SK-N-SH (cell line): ENCODE measurements around the gene VDR. TPM values are rescaled to one million over a fixed set of nuclear protein-coding genes. Genes with fewer than 3 reads are reported as not detected.

ENCODE experiments used
- CTCF ChIA-PET: fragments of 300-600, 350-600 bp; formaldehyde crosslinking; extraction: SDS; loops from one replicate; lab custom pipeline; 2021; lab: Yijun Ruan, JAX
- POLR2A ChIA-PET: fragments of 350-600 bp; sonication (Branson Sonifier 250); formaldehyde crosslinking; extraction: SDS; loops from one replicate; lab custom pipeline; 2020; ENCODE audit warnings: antibody characterized with exemption, inconsistent platforms; lab: Yijun Ruan, JAX
- DNase-seq: peaks from one replicate; pipeline ENCODE4 v3.0.0; 2012
- H2AFZ ChIP-seq: fragments of 200-600 bp; sonication (generic); 2 replicates; pipeline ENCODE4 v1.8.1; 2016; ENCODE audit warnings: antibody characterized with exemption, mild to moderate bottlenecking, low read depth
- H3F3A ChIP-seq: fragments of 200-600 bp; sonication (generic); replicated peaks from 2 replicates; pipeline ENCODE3; 2016; ENCODE audit warnings: antibody characterized with exemption, mild to moderate bottlenecking; ENCODE audit not compliant: insufficient read depth
- H3K27ac ChIP-seq, 2 experiments: fragments of 200-500 bp in 1 of 2; fragments of 200-600 bp in 1 of 2; sonication (Bioruptor generic) in 1 of 2; sonication (generic), shearing (Covaris generic) in 1 of 2; 2 replicates each; pipeline versions ENCODE4 v1.5.1 to v1.6.1; 2014 to 2016; ENCODE audit warnings: low read depth in 2 of 2, inconsistent platforms in 1 of 2, low read length in 1 of 2, mild to moderate bottlenecking in 1 of 2, mixed read lengths in 1 of 2
- H3K27me3 ChIP-seq: fragments of 200-600 bp; sonication (generic), shearing (Covaris generic); 2 replicates; pipeline ENCODE4 v1.6.1; 2016; ENCODE audit warnings: mixed run types; ENCODE audit not compliant: insufficient read depth
- H3K36me3 ChIP-seq, 2 experiments: fragments of 200-500 bp in 1 of 2; fragments of 200-600 bp in 1 of 2; sonication (Bioruptor generic) in 1 of 2; sonication (generic) in 1 of 2; replicated peaks in 1 of 2; 2 replicates each; pipeline versions ENCODE3 to v1.5.1; 2014 to 2016; ENCODE audit warnings: low read length in 1 of 2, mild to moderate bottlenecking in 1 of 2; ENCODE audit not compliant: insufficient read depth in 2 of 2, control insufficient read depth in 1 of 2
- H3K4me1 ChIP-seq, 2 experiments: fragments of 200-500 bp in 1 of 2; fragments of 200-600 bp in 1 of 2; sonication (Bioruptor generic) in 1 of 2; sonication (generic), shearing (Covaris generic) in 1 of 2; 2 replicates each; pipeline versions ENCODE4 v1.5.1 to v1.6.1; 2014 to 2016; ENCODE audit warnings: low read depth in 1 of 2, low read length in 1 of 2, mixed run types in 1 of 2; ENCODE audit not compliant: insufficient read depth in 2 of 2, control insufficient read depth in 1 of 2
- H3K4me2 ChIP-seq: fragments of 200-600 bp; sonication (generic), shearing (Covaris generic); 2 replicates; pipeline ENCODE4 v1.6.1; 2017; ENCODE audit warnings: mixed run types
- H3K4me3 ChIP-seq, 2 experiments: fragments of 200-500 bp in 1 of 2; fragments of 200-600 bp in 1 of 2; sonication (Bioruptor generic) in 1 of 2; sonication (generic), shearing (Covaris generic) in 1 of 2; 2 replicates each; pipeline versions ENCODE4 v1.5.1 to v1.8.1; 2014 to 2016; ENCODE audit warnings: low read depth in 2 of 2, inconsistent platforms in 1 of 2, low read length in 1 of 2, mild to moderate bottlenecking in 1 of 2, mixed read lengths in 1 of 2, moderate library complexity in 1 of 2
- H3K79me2 ChIP-seq: fragments of 200-600 bp; sonication (generic); 2 replicates; pipeline ENCODE4 v1.8.1; 2017; ENCODE audit warnings: mild to moderate bottlenecking; ENCODE audit not compliant: insufficient read depth
- H3K9ac ChIP-seq: fragments of 200-600 bp; sonication (generic); 2 replicates; pipeline ENCODE4 v1.6.1; 2017; ENCODE audit warnings: mixed run types
- H3K9me2 ChIP-seq: fragments of 200-600 bp; sonication (generic); 2 replicates; pipeline ENCODE4 v1.6.1; 2017; ENCODE audit warnings: mixed run types
- H3K9me3 ChIP-seq: fragments of 200-600 bp; sonication (generic); 2 replicates; pipeline ENCODE4 v1.6.1; 2017; ENCODE audit warnings: mixed run types, mild to moderate bottlenecking, moderate library complexity
- H4K20me1 ChIP-seq: fragments of 200-600 bp; sonication (generic); 2 replicates; pipeline ENCODE4 v1.6.1; 2017; ENCODE audit warnings: mild to moderate bottlenecking, mixed run types; ENCODE audit not compliant: insufficient read depth
- CHD2 ChIP-seq: fragments of 150-350 bp; IDR thresholded peaks from 2 replicates; pipeline ENCODE4 v1.6.1; 2018; ENCODE audit warnings: low read length; ENCODE audit not compliant: partially characterized antibody
- CTCF ChIP-seq: fragments of 200-600 bp; sonication (generic); IDR thresholded peaks from 2 replicates; pipeline ENCODE4 v1.6.1; 2017; ENCODE audit warnings: antibody characterized with exemption, mild to moderate bottlenecking, moderate library complexity
- EP300 ChIP-seq, 2 experiments: IDR thresholded peaks; 2 replicates each; pipeline versions ENCODE4 v1.4.0 to v1.6.1; 2012; ENCODE audit warnings: borderline replicate concordance in 1 of 2, low read depth in 1 of 2, low read length in 1 of 2
- EZH2phosphoT487 ChIP-seq: fragments of 200-600 bp; sonication (generic); IDR thresholded peaks from 2 replicates; pipeline ENCODE4 v1.6.1; 2017; ENCODE audit warnings: low read depth, mixed run types, mild to moderate bottlenecking, antibody characterized with exemption, moderate library complexity, borderline replicate concordance
- FOXJ3 ChIP-seq: sonication (generic); formaldehyde crosslinking; IDR thresholded peaks from 2 replicates; pipeline ENCODE4 v1.5.1; 2020; ENCODE audit warnings: mild to moderate bottlenecking, missing genetic modification reagents
- FOXM1 ChIP-seq: IDR thresholded peaks from 2 replicates; pipeline ENCODE4 v1.4.0; 2012; ENCODE audit warnings: low read depth, mild to moderate bottlenecking
- GABPA ChIP-seq: IDR thresholded peaks from 2 replicates; pipeline ENCODE4 v1.4.0; 2012; ENCODE audit warnings: low read depth, mild to moderate bottlenecking
- GATA2 ChIP-seq: sonication (generic); formaldehyde crosslinking; IDR thresholded peaks from 2 replicates; pipeline ENCODE4 v1.5.0; 2020; ENCODE audit warnings: mild to moderate bottlenecking, missing genetic modification reagents
- IRF3 ChIP-seq: fragments of 150-350 bp; IDR thresholded peaks from 2 replicates; pipeline ENCODE4 v1.6.1; 2016; ENCODE audit warnings: mild to moderate bottlenecking, low read depth, low read length
- JUND ChIP-seq: IDR thresholded peaks from 2 replicates; pipeline ENCODE4 v1.4.0; 2012
- MEF2A ChIP-seq: IDR thresholded peaks from 2 replicates; pipeline ENCODE4 v1.4.0; 2012; ENCODE audit warnings: low read depth, borderline replicate concordance
- MXI1 ChIP-seq: IDR thresholded peaks from 2 replicates; pipeline ENCODE4 v1.6.1; 2012; ENCODE audit warnings: mild to moderate bottlenecking, low read depth, low read length, improper control_type of control experiment
- NRF1 ChIP-seq: IDR thresholded peaks from 2 replicates; pipeline ENCODE4 v1.6.1; 2012; ENCODE audit warnings: low read depth, mild to moderate bottlenecking, low read length
- POLR2AphosphoS5 ChIP-seq: IDR thresholded peaks from 2 replicates; pipeline ENCODE4 v1.6.1; 2012; ENCODE audit warnings: low read depth, low read length
- RCOR1 ChIP-seq: fragments of 150-350 bp; IDR thresholded peaks from 2 replicates; pipeline ENCODE4 v1.6.1; 2017; ENCODE audit warnings: antibody characterized with exemption, low read length
- REST ChIP-seq: IDR thresholded peaks from 2 replicates; pipeline ENCODE4 v1.6.1; 2012; ENCODE audit warnings: mild to moderate bottlenecking, low read depth, low read length, moderate library complexity
- RXRA ChIP-seq: IDR thresholded peaks from 2 replicates; pipeline ENCODE4 v1.4.0; 2012; ENCODE audit warnings: low read depth, mild to moderate bottlenecking, borderline replicate concordance
- USF1 ChIP-seq: IDR thresholded peaks from 2 replicates; pipeline ENCODE4 v1.4.0; 2012; ENCODE audit warnings: low read depth, borderline replicate concordance
- USF2 ChIP-seq: fragments of 150-350 bp; IDR thresholded peaks from 2 replicates; pipeline ENCODE4 v1.6.1; 2017; ENCODE audit warnings: antibody characterized with exemption, low read length, low read depth, borderline replicate concordance
- WGBS: methylation state at CpG from one replicate; pipeline ENCODE4 v1.1.6; 2017; ENCODE audit warnings: low lambda C conversion rate; 5-methylcytosine and 5-hydroxymethylcytosine counted together
- polyA plus RNA-seq, 3 experiments: library from polyadenylated mRNA; depleted of rRNA; stranded (reverse); fragments of >200 nt; gene quantifications; 2 replicates each; pipeline ENCODE4 v1.2.3, GENCODE V29; 2012

VDR gene
- polyA plus RNA-seq, 1 of the 3 experiments (the other 2 are of a cell fraction) = 0.33 TPM

GRCh38 chr12:47863985-47864384 is 40.8 kb downstream of the VDR start:
- CTCF ChIA-PET = interaction anchor here (1.5 to 1.9 kb wide), 2 partner anchors 26 to 41 kb away, joined by 3 to 8 read pairs; partner anchors contain the start of gene VDR
- Histone ChIP-seq H3K79me2 (no peaks in the 10 kb centered on the region), H3K27ac (no peak overlapping the region), H3K9ac (no peak overlapping the region), H4K20me1 (no peaks in the 10 kb centered on the region), H3F3A (no peaks in the 10 kb centered on the region), H3K4me3 (no peak overlapping the region), H2AFZ (no peak overlapping the region), H3K27me3 (no peaks in the 10 kb centered on the region), H3K4me2 (no peak overlapping the region), H3K36me3 (no peaks in the 10 kb centered on the region), H3K9me2 (no peaks in the 10 kb centered on the region), H3K4me1 (no peaks in the 10 kb centered on the region), H3K9me3 (no peaks in the 10 kb centered on the region)
- DNase-seq = no peak
- no peak for TF ChIP-seq GATA2 (CRISPR knock-in tag)
- no peak for TF ChIP-seq USF2
- TF ChIP-seq MEF2A = no peak
- TF ChIP-seq USF1 = no peak
- no peak for TF ChIP-seq CTCF
- TF ChIP-seq IRF3 = no peak
- TF ChIP-seq CHD2 = no peak
- TF ChIP-seq POLR2AphosphoS5 = no peak
- no peak for TF ChIP-seq RXRA
- TF ChIP-seq NRF1 = no peak
- POLR2A ChIA-PET = no interaction called here
- 81% methylated on average over 6 of the region's 6 CpGs for WGBS

- Histone ChIP-seq H3K27me3 (no peaks in the 10 kb centered on the region), H3K9me2 (no peaks in the 10 kb centered on the region), H3K9me3 (no peaks in the 10 kb centered on the region), H4K20me1 (no peaks in the 10 kb centered on the region), H3K9ac (no peak overlapping the region), H3F3A (no peaks in the 10 kb centered on the region), H3K79me2 (no peaks in the 10 kb centered on the region), H3K4me2 (no peak overlapping the region), H3K27ac (no peak overlapping the region), H3K4me3 (no peak overlapping the region), H3K36me3 (no peaks in the 10 kb centered on the region), H3K4me1 (no peaks in the 10 kb centered on the region), H2AFZ (no peak overlapping the region)
- DNase-seq = no peak
- POLR2A ChIA-PET = no interaction called here
- 68% methylated on average over 7 of the region's 7 CpGs for WGBS
- CTCF ChIA-PET = interaction anchor here (0.8 to 1.9 kb wide), 5 partner anchors 9 to 42 kb away, joined by 3 to 8 read pairs (median 3); partner anchors contain the start of gene VDR
- TF ChIP-seq EZH2phosphoT487 = no peak
- no peak for TF ChIP-seq MXI1
- no peak for TF ChIP-seq EP300 (IDR thresholded peaks at IDR 0.05; ENCODE audit: borderline replicate concordance in 1 of 2, low read depth in 1 of 2, low read length in 1 of 2)
- TF ChIP-seq REST = no peak
- no peak for TF ChIP-seq JUND
- TF ChIP-seq GABPA = no peak
- TF ChIP-seq FOXJ3 = no peak
- TF ChIP-seq IRF3 = no peak
- no peak for TF ChIP-seq RCOR1
- no peak for TF ChIP-seq FOXM1
These were observed 41.3 kb downstream of the VDR start for GRCh38 chr12:47863467-47863866.
